ENCODE results near the gene GRM7.

Gene GRM7

DNA sequence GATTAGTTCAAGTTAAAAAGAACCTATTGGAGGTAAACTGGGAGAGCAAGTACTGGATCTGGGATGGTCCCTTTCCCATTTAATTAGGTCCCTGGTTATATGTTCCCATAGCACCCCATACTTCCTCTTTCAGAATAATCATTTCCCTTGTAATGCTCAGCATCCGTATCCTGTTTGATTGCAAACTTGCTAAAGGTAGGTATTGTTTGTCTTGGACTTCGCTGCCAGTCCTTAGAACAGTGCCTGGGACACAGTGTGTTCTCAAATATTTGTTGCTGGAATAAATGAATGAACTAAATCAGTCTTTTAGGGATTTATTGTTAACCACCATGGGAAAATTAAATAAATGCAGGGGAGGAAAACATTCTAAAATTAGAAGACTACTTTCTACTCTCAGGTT is 299.8 kb downstream of the GRM7 start:
- DNase-seq = no peak

DNA sequence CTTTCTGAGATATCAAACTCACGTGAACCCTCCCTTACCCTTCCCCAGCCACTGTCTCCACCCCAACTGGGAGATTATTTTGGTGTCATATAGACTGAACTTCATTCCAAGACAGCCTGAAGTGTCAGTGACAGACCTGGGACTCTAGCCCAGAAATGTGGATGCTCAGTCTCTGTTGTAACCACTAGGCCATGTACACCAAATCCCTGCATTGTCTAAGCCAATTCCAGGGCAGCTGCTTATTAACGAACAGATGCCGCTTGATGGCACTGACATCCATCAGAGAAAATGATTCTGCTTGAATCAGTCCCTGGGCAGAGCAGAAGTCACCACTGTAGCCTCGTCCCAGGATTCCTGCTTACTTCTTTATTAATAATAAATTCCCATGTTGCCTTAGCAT is 305.5 kb downstream of the GRM7 start:
- no peak for DNase-seq

DNA sequence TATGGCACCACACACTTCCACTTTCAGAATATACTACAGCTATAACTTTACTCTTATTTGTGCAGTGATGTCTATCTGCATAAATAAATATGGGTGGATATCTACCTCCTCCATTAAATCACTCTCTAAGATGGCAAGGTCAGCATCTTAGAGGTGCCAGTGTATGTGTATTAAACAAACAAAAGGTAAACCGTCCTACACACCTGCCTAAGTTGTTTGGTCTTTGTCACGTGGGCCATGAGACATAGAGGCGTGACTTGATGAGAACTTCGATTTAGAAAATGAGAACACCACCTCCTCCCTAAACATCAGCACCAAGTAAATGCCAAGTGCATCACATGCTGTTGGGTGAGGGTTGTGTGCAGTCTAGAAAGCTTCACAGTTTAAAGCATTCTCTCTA is 310.6 kb downstream of the GRM7 start:
- DNase-seq = no peak

DNA sequence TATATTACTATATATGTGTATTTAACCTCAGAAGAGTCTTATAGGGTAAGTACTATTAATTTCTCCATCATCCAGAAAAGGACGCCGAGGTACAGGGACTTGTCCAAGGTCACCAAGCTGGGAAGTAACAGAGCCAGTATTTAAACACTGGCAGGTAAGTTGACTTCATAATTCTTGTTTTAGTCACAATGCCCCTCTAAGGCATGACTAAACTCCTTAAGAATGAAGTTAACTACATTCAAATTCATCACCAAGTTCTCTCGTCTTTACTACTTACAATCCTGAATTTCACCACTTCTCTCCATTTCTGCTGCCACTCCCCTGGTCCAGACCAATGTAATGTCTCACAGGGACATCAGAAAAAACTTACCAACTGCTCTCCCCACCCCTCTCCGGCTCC is 312.1 kb downstream of the GRM7 start:
- no peak for DNase-seq

DNA sequence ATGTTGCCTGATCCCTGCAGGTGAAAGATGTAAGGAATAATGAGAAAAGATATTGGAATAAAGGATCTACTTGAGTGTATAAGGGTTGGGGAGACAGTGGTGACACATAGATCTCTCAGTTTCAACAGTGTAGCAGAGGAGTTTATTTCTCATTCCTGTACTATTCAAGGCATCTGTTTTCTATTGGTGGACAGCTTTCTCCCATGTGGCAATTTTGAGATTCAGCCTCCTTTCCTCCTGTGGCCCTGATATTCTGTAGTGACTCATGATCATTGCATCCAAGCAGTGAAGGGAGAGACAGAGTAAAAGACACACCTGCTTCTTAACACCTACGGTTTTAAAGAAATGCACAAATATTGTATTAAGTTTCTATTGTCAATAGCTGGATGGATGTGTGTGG is 327.6 kb downstream of the GRM7 start:
- DNase-seq = no peak

DNA sequence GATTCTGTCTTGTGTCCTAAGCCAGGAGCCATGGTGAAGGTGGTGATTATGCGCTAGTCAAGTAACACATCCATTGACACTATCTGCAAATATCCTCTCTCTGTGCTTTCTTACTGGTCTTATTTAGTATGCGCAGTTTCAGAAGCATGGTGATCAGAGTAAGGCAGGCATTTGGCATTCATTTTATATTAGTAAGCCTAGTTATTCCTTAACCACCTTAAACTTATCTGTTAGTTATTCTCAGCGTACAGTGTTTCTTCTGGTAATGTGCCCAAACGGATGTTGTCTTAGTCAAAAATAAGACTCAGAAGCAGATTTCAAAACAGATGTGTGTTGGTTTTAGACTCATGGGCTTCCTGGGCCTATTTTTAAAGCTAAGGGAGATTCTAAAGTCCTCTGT is 329.2 kb downstream of the GRM7 start:
- no peak for DNase-seq

DNA sequence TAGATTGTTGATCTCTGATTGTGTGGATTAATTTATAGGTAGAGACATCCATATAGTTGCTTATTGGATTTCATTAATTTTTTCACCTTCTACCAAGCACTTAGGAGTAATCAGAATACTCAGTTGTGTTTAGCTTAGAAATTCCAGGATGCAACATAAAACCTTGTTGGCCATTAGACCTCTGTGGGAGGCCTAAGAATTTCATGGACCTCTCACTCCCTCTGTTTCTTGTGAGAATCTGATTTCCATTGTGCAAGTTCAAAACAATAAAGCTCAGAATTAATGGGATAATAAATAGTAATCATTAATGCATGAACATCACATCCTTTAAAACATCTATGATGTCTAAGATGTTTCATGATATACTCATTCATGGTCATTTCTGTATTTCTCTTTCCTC is 332.4 kb downstream of the GRM7 start:
- no peak for DNase-seq

DNA sequence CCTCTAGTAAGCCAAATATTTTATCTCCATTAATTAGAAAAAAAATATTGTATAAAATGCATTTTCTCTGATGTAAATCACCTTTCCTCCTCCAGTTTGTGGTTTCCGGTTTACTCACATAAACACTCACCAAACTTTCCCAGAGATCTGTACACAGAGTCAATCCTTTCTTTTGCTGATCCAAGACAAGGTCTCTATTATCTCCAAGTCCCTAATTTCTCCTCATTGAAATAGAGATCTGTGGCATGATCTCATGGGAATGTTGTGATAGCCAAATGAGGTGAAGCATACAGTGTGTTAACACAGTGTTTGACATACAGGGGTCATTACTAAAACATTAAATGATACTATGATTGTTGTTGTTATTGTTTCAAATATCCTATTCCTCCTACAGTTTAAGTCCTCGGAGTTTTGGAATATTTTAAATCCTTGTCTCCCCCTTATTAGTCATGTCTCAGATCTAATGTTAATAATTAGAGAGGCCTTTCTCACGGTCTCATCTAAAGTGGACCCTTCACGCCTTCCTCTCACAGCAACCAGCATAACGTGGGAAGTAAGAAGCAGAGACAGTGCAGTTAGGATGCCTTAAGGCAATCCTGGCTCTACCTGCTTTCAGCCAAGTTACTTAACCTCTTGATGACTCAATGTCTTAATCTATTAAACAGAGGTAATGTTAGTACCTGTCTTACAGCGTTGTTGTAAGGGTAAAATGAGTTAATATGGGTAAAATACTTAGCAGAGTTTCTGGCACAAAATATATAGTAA is 333.3 kb downstream of the GRM7 start:
- no peak for DNase-seq

DNA sequence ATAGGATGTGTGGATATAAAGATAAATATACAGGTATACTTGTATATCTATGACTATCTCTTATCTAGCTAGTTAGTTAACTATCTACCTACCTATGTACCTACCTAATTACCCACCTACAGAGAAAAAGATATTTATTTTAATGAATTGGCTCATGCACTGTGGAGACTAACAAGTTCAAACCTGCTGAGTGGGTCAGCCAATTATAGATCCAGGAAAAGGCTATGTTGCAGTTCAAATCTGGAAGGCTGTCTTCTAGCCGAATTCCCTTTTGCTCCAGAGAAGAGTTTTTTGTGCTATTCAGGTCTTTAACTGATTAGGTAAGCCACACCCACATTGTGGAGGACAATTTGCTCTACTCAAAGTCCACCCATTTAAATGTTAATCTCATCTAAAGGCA is 335.0 kb downstream of the GRM7 start:
- DNase-seq = no peak

DNA sequence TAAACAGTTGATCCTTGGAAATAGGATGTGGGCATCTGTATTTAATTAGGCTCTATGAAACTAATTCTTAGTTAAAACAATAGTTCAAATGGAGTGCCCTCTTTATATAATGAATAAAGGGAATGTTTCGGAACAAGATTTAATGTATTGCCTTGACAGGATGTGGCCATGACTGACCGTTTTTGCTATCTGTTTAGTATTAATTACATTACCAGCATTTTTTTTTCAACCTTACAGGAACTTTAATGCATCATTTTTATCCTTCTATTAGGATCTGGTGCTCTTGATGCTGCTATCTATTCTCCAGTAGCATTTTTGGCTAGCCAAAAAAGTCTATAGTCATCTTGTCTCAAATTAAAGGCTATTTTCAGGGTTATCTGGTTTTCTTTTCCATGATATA is 340.9 kb downstream of the GRM7 start:
- DNase-seq = no peak

DNA sequence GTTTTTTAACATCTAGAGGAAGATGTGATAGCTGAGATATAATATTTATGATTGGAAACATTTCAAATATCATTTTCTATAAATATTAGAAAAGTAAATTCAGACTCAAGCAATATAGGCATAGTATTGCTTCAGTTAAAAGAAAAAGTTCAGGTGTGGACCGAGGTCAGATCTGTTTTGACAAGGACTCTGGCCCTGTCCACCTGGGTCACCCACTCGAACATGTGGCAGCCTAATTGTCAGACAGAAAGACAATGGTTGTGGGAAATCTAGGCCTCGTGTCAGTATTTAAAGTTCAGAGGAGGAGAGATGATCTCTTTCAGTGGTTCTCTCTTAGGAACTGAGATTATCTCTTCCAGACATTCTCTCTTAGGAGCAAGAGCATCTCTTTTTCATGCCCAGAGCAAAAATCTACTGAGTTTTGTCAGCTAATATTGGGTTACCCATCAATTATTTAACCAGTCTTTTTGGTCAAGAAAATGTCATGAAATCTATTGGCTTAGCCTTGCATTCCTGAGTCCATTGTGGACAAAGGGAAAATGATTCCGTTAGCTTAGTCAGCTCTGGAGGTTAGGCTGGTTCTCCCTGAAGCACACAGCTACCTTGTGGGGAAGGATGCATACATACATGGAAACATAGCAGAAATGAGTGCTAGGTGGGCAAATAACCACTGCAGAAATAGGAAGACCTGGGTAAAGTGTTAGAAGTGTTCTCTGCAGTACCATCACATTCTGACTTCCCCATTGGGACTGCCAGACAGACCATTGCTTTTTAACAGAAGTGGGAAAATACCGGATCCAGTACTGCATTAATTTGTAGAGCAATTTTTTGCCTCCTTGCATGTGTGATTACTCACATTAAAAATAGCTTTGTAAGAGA is 343.3 kb downstream of the GRM7 start:
- DNase-seq = no peak

DNA sequence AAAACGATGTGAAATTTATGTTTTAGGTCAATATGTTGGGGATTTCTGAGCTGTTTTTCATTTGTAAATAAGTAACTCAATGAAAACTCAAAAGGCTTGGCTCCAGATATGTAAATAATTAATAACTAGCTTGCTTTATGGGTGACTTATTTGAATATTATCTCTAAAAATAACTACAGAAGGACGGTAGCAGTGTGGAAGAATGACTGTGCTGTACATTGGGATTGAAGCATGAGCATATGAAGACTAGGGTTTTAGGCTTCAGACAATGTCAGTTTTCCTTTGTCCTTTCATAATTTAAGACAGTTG is 343.9 kb downstream of the GRM7 start:
- no peak for DNase-seq

DNA sequence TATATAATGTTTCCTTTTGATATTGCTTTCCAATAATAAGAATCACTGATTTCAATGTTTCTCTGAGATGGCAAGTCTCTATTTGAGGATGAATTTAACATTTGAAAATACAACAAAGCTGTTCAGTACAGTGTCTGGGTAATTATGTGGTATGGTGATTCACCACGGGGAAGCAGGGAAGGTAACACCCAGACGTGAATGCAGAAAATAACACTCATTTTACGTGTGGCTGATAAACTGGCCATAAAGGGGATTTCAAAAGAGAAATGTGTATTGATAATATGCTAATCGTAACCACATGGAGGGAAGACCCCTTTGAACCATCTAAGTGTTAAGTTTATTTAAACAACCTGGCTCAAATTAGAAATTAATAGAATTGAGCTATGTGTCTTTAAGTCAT is 344.6 kb downstream of the GRM7 start:
- no peak for DNase-seq

DNA sequence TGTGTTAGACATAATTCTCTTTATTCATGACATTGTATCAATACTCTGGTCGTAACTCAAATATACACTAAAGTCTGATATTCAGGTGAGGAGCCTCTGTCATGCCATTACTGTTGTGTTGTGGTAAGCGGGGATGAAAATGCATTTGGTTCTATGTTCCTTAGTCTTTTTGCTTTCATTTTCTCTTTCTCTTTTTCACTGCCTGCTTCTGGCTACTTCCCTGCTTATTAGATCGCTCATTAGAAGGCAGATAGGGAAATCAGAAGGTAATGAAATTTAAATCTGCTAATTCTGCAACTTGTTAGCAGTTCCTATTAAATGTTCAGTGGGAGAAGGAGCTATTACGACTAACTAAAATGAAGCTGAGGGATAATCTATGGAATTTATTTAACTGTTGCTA is 345.0 kb downstream of the GRM7 start:
- DNase-seq = no peak

DNA sequence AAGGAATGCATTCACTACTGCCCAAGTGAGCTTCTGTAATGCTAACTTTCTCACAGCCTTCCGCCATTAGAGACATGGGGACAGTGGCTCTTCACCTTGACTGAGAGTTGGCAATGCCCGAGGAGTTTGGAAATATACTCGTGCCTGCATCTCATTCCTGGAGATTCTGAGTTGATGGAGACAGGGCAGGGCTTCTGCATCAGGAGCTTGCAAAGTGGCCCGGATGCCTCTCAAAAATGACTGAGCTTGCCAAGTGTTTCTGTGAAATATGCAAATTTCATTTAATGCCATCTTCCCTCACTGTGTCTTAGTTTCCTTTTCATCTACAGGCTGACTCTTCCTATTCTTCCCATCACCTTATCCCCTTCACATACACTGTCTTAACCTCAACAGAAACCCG is 346.2 kb downstream of the GRM7 start:
- no peak for DNase-seq

DNA sequence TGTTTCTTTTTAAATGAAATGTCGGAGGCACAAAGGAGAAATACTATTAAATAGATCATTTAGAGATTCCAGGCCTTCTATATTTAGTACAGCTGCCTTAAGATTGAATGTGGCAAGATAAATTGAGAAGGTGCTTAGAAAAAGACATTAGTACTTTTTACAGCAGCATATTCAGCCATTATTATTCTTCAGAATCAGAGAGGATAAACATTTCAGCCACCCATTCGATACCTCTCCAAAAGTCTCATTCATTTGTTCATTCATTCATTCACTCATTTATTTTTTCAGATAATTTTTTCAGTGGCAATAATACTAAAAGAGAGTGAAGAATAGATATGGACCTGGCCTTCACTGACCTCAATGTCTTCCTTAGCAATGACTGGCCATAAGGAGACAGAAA is 347.0 kb downstream of the GRM7 start:
- DNase-seq = no peak

DNA sequence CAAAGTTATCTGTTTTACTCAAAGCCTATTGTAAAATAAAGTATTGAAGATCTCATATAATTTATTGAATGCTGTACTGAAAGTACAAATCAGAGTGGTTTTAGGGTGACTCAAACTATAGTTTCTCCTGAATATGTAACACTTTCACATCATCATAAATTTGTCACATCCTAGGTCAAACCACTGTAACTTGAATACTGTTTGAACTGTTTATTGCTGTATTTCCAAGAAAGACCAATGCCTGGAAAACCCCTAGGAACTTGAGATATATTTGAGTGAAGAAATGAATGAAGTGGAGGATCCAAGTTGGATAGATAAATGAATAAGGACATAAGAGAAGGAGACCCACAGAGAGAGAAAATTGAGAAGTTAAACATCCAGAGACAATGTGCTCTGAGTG is 348.2 kb downstream of the GRM7 start:
- no peak for DNase-seq

DNA sequence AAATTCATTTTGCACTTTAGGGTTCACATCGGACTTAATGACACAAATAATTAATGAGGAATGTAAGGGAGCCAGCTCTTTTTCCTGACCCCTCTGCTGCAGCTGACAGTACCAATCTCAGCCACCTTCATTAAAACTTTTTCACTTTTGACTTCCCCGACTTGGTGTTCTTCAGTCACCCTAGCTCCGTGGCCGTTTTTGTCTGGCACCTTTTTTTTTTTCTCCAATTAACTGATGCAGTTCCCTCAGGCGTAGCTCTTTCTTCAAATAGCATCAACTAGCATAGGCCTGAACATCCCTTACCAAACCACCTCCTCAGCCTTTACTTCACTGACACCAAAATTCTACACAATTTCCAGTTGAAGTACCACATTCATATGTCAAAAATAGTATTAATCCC is 350.8 kb downstream of the GRM7 start:
- DNase-seq = no peak

DNA sequence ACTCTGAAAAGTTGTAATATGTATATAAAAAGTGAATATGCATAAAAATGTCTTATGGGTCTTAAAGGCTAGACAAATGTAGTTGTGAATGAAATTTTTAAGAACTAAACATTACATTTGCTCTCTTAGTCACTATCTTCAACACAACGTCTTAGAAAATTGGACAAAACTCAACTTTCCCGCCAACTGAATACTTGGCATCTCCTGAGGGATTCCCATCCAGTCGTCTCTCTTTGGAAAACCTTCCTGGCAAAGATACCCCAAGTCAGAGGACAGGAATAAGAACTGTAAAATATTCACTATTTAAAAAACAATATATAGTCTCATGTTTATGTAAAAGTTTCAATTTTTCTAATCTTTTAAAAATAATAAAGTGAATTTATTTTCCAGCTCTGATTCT is 354.8 kb downstream of the GRM7 start:
- DNase-seq = no peak

DNA sequence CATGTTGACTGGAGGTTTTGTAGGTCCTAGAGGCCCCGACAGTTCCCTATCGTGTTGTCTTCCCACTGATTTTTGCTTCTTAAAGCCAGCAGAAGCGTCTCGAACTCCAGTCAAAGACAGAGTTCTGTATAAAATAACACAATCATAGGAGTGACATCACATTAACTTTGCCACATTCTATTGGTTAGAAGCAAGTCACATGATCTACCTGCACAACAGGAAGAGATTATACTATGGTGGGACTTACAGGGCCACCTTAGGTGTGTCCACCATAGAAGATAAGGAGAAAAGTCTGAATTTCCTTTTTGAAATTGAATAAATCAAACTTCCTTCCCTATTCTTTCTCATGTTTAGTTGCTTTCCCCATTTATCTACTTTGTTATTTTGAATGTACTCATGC is 365.5 kb downstream of the GRM7 start:
- no peak for DNase-seq

DNA sequence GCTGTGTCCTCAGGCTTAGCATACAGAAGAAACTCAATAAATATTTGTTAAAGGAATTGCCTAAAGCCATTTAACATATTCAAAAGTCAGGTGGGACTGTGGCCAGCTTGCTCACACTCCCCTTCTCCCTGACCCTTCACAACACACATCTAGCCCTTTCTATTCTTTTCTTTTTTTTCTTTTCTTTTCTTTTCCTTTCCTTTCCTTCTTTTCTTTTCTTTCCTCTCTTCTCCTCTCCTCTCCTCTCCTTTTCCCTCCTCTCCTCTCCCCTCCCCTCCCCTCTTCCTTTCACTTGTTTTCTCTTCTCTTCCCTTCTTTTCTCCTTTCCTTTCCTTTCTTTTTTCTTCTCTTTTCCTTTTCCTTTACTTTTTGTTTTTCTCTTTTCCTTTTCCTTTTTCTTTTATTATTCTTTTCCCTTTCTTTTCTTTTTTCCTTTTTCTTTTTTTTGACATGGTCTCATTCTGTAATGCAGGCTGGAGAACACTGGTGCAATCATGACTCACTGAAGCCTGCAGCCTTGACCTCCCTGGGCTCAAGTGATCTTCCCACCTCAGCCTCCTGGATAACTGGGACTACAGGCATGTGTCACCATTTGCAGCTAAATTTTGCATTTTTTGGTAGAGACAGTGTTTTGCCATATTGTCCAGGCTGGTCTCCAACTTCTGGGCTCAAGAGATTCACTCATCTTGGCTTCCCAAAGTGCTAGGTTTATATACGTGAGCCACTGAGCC is 377.8 kb downstream of the GRM7 start:
- no peak for DNase-seq

DNA sequence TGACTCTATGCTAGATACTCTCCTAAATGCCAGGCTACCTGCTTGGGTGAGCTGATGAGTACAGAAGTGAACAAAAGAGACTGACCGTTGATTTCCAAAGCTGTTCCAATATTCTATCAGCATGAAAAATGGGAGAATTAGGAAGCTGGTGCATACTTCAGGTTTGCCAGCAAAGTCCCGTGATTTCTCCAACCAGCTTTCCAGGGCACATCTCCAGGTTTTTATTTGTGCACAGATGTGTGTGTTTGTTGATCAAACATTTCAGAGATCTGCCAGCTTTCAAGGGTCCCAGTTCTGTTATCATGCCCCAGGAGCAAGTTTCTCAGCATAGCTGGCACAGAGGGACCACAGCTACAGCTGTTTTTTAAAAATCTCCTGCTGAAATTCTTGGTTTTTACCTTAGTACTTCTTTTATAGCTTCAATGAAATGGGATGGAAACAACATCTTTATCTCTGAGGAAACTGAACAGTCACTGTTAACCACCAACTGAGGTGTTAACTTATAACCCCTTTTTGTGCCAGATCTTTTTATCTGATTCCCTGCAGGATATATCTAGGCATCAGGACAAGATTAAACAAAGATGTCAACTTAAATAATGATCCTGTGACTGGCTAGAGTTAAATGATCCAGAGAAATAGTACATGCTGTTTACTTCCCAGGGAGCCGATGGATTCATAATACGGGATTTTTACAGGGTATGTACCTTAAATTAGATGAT is 380.8 kb downstream of the GRM7 start:
- no peak for DNase-seq

DNA sequence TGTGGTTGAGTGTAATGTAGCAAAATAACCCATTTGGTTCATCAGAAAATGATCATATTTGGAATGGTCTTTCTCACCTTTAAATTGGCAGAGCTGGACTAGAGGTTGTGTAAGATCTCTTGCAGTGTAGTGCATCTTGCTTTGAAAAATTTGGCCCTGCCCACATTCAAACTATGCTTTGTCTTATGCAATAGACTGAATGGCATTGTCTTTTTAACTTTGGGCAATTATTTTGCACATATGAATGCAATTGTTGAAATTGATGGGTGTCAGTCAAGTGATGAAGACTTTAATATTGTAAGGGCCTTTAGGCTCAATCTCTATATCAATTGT is 381.4 kb downstream of the GRM7 start:
- DNase-seq = no peak

All from stimulated activated CD8-positive, alpha-beta memory T cell treated with anti-CD3 and anti-CD28 coated beads, Interleukin-4, amount 100 ng/mL, for 48 hours (primary cell).